ENCODE results near the gene UQCC2. TPM values are rescaled to one million over a fixed set of nuclear protein-coding genes. Genes with fewer than 3 reads are reported as not detected.

The UQCC2 gene
- total RNA-seq, 4 donors from 2014 or later: 9.9 to 15.9 (median 13.5) TPM

DNA sequence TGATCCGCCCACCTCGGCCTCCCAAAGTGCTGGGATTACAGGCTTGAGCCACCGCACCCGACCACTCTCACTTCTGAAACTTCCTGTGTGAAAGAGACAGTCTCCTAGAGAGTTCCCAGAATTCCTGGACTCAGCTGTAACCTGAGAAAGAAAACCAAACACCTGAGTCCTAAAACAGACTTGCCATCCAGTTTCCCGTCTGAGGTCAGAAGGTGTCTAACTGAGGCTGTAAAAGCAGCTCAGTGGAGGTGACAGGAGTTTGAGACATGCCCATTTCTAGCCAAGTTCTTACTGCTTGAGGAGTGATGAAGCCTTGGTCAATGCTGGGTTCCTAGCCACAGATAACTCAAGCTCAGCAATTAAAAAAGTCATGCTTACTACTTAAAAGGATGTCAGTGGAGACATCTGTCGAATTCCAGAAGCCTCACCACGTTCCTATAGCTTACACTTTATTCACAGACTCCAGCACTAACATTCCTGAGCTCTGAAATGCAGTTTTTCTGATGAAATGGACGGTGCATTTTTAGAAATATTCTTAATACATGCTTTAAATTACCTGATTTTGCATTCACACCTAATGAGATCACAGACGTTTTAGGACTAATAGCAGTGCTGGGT, 6.1 kb downstream of the UQCC2 start:
- TF ChIP-seq, protein P1, sequence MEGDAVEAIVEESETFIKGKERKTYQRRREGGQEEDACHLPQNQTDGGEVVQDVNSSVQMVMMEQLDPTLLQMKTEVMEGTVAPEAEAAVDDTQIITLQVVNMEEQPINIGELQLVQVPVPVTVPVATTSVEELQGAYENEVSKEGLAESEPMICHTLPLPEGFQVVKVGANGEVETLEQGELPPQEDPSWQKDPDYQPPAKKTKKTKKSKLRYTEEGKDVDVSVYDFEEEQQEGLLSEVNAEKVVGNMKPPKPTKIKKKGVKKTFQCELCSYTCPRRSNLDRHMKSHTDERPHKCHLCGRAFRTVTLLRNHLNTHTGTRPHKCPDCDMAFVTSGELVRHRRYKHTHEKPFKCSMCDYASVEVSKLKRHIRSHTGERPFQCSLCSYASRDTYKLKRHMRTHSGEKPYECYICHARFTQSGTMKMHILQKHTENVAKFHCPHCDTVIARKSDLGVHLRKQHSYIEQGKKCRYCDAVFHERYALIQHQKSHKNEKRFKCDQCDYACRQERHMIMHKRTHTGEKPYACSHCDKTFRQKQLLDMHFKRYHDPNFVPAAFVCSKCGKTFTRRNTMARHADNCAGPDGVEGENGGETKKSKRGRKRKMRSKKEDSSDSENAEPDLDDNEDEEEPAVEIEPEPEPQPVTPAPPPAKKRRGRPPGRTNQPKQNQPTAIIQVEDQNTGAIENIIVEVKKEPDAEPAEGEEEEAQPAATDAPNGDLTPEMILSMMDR (IDR thresholded peaks at IDR 0.05; ENCODE audit: low read depth): no peak

DNA sequence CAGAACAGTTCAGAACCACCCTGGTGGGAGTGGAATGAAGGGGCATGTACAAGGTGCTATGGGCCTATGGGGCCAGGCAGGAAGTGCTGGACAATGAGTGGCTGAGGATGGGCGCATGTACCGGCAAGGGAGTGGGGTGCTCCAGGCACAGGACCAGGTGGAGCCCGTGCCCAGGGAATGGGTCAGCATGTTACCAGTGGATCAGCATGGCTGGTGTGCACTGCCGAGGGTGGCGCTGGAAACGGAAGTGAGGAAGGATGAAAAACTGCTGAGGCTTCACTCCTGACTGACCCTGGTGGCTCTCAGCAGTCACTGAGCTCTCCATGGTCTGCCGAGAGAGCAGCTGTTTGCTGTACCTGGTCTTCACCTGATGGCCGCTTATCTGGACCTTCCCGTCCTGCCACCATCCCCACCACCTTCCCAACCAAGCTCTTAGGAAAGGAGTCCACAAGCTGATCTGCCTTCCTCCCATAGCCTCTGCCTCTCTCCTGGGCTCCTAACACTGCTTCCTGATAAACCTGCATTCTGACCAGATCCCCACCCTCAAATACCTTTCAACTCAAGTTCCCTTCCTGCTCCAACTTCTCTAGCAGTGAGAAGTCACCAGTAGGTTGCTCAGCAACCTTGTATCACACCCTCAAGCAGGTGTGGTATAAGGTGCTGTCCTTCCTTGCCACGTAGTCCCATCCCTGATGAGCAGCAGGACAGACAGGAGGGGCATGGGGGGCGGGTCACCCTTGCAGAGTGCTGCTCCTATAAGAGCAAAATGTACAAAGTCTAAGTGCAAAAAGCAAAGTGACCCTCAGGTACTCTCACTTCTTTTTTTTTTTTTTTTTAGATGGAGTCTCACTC, 7.1 kb downstream of the UQCC2 start:
- TF ChIP-seq, protein P1 (IDR thresholded peaks at IDR 0.05; ENCODE audit: low read depth): no peak

GRCh38 chr6:33702345-33702977, 9.0 kb downstream of the UQCC2 start:
- TF ChIP-seq, protein P1 (IDR thresholded peaks at IDR 0.05; ENCODE audit: low read depth): no peak

GRCh38 chr6:33700391-33701050, 11.0 kb downstream of the UQCC2 start:
- TF ChIP-seq, protein P1 (IDR thresholded peaks at IDR 0.05; ENCODE audit: low read depth): no peak

GRCh38 chr6:33699739-33700138, 11.8 kb downstream of the UQCC2 start:
- TF ChIP-seq, protein P1 (IDR thresholded peaks at IDR 0.05; ENCODE audit: low read depth): no peak

DNA sequence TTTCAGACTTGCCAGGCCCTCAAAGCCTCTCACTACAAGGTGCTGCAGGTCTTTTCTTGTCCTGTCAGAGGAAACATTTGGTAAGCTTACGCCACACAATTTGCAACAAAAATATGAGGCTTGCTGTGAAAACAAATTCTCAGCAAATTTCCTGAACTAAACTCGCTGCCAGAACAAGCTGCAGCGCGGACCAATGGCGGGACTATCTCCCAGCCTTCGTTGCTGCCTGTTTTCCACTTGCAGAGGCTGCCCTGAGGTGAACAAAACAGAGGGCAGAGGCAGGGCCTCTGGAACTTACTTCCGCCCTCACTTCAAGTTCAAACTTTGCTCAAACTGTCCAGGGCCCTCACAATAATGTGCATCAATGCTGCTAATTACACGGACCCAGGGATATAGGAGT, 12.4 kb downstream of the UQCC2 start:
- TF ChIP-seq, protein P1 (IDR thresholded peaks at IDR 0.05; ENCODE audit: low read depth): no peak

Data from subcutaneous adipose tissue (tissue), 4 donors.